Measurements from ENCODE around the gene IL27RA. TPM values are rescaled to one million over a fixed set of nuclear protein-coding genes. Genes with fewer than 3 reads are reported as not detected.

Gene IL27RA
- total and polyA plus RNA-seq, 2 of the 4 experiments (the other 2 are of a cell fraction), result 2.9 to 5.1 TPM

GRCh38 chr19:14061081-14061749 lies 29.7 kb downstream of the IL27RA start:
- WGBS, 2 experiments (ENCODE audit: extremely low coverage in 2 of 2, insufficient read length in 1 of 2), result 62% methylated on average over 2 of the region's 9 CpGs; no CpG with 5 or more reads in 1 of the 2 experiments
- dilution Hi-C loops (cut with HindIII; ENCODE audit: low sequenced_read_pairs, unreplicated experiment), result no loop called here
- H2BK120ac ChIP-seq (ENCODE audit: low read depth, low read length), result no peak overlapping the region
- no peak overlapping the region for H3K4me3 ChIP-seq (ENCODE audit: insufficient read depth, low read depth, low read length)
- intact Hi-C loops (cut with micrococcal nuclease), result no loop called here
- no peak overlapping the region for H3K4me2 ChIP-seq (ENCODE audit: low read depth, low read length)
- DNase-seq (no peak), ATAC-seq (ENCODE audit: low read depth) (no peak)
- ChIA-PET POLR2A (ENCODE audit: unreplicated experiment) (no interaction called here), CTCF (no interaction called here)
- no peak overlapping the region for H2BK20ac ChIP-seq (ENCODE audit: low read depth, low read length)
- no peaks in the 10 kb centered on the region for H3K79me1 ChIP-seq (ENCODE audit: low read depth in 1 of 2, low read length in 2 of 2)
- no peak overlapping the region for H2BK5ac ChIP-seq (ENCODE audit: low read depth, low read length, poor library complexity, severe bottlenecking)
- in situ Hi-C loops (cut with MboI; ENCODE audit: low sequenced_read_pairs), result no loop called here
- TF ChIP-seq CHD1 (IDR thresholded peaks at IDR 0.05; ENCODE audit: low read depth, low read length) (no peak), MXI1 (IDR thresholded peaks at IDR 0.05; ENCODE audit: borderline replicate concordance, low read depth, low read length) (no peak), ELK1 (IDR thresholded peaks at IDR 0.05; ENCODE audit: borderline replicate concordance, low read depth, low read length) (no peak), RAD21 (IDR thresholded peaks at IDR 0.05; ENCODE audit: low read length) (no peak), RFX5 (IDR thresholded peaks at IDR 0.05; ENCODE audit: low read depth, low read length) (no peak), USF2 (IDR thresholded peaks at IDR 0.05; ENCODE audit: low read depth, low read length) (no peak), MAFK (IDR thresholded peaks at IDR 0.05; ENCODE audit: low read depth, low read length) (no peak), SMC3 (IDR thresholded peaks at IDR 0.05; ENCODE audit: low read depth, low read length) (no peak), FOS (IDR thresholded peaks at IDR 0.05; ENCODE audit: low read depth, low read length) (no peak), MAZ (IDR thresholded peaks at IDR 0.05; ENCODE audit: borderline replicate concordance, low read depth, low read length) (no peak), CEBPB (IDR thresholded peaks at IDR 0.05; ENCODE audit: low read depth, low read length) (no peak), NFE2L2 (IDR thresholded peaks at IDR 0.05; ENCODE audit: low read depth, low read length) (no peak), RCOR1 (IDR thresholded peaks at IDR 0.05; ENCODE audit: insufficient replicate concordance, low read length) (no peak), BHLHE40 (IDR thresholded peaks at IDR 0.05; ENCODE audit: low read depth, low read length) (no peak), POLR2A (IDR thresholded peaks at IDR 0.05; ENCODE audit: low read depth, low read length) (no peak), CTCF (conservative IDR thresholded peaks at IDR 0.05; ENCODE audit: low read depth, low read length) (no peak)
- H2AK9ac ChIP-seq (replicated peaks; ENCODE audit: low read depth, low read length, poor library complexity), result no peak overlapping the region
- no peak overlapping the region for H4K5ac ChIP-seq (ENCODE audit: low read depth, low read length)
- no peak overlapping the region for H3K9ac ChIP-seq (ENCODE audit: low read depth, low read length)
- H3K4ac ChIP-seq (ENCODE audit: low read depth, low read length), result no peak overlapping the region
- H2AK5ac ChIP-seq (ENCODE audit: low read depth, low read length), result no peak overlapping the region
- peaks cover 1% of the 10 kb centered on the region; the same call in 1 of the 2 replicates for H3K4me1 ChIP-seq (ENCODE audit: control insufficient read depth, insufficient read depth, low read length)
- no peak overlapping the region for H3K18ac ChIP-seq (ENCODE audit: low read depth, low read length)
- H3K9me3 ChIP-seq (ENCODE audit: control insufficient read depth, insufficient read depth, low read length), result no peaks in the 10 kb centered on the region
- no peaks in the 10 kb centered on the region for H3K36me3 ChIP-seq (ENCODE audit: control insufficient read depth, insufficient read depth, low read length)
- H3K27me3 ChIP-seq (ENCODE audit: control insufficient read depth, insufficient read depth, low read length), result peaks cover 29% of the 10 kb centered on the region
- no peaks in the 10 kb centered on the region for H3K9me1 ChIP-seq (ENCODE audit: insufficient read depth, low read length)
- no peak overlapping the region for H2AFZ ChIP-seq (replicated peaks; ENCODE audit: low read length, poor library complexity)
- no TSS peak for BruUV-seq (replicated peaks)
- no peak overlapping the region for H2BK15ac ChIP-seq (ENCODE audit: low read depth, low read length)
- no peak overlapping the region for H4K91ac ChIP-seq (ENCODE audit: insufficient read depth, low read depth, low read length)
- no peak overlapping the region for H4K8ac ChIP-seq (ENCODE audit: low read depth in 2 of 2, low read length in 2 of 2)
- no peak overlapping the region for H3K14ac ChIP-seq (replicated peaks; ENCODE audit: low read depth, low read length)
- no peak overlapping the region for H3K23ac ChIP-seq (ENCODE audit: low read depth, low read length)
- H4K20me1 ChIP-seq (ENCODE audit: insufficient read depth, low read length), result no peaks in the 10 kb centered on the region
- no peak overlapping the region for H3K27ac ChIP-seq (ENCODE audit: insufficient read depth, low read length)
- H3K56ac ChIP-seq (ENCODE audit: extremely low read depth, insufficient read depth, low read length), result no peak overlapping the region

All from IMR-90 (cell line).